Measurements from ENCODE around the gene CCDC69.
A peak's percentile ranks its signal among the peaks of the same experiment; 100 is the strongest.
"Not testable (repeated sequence)": the region's sequence is repeated elsewhere in the genome, so short reads cannot be mapped to it uniquely, and the experiment has no call there.

The CCDC69 gene

GRCh38 chr5:151219789-151220188, 4.1 kb downstream of the CCDC69 start:
- DNase-seq: no peak

- no peak for DNase-seq
Observed at GRCh38 chr5:151219138-151219537, 4.8 kb downstream of the CCDC69 start.

- no peak for DNase-seq
Observed at GRCh38 chr5:151218177-151218576, 5.7 kb downstream of the CCDC69 start.

GRCh38 chr5:151216781-151217180, 7.1 kb downstream of the CCDC69 start:
- no peak for DNase-seq

- DNase-seq: no peak
Observed at GRCh38 chr5:151215546-151215880, 8.4 kb downstream of the CCDC69 start.

- peak; percentile 58 for DNase-seq
Observed at GRCh38 chr5:151214614-151215545, 9.0 kb downstream of the CCDC69 start.

GRCh38 chr5:151213803-151214613, 9.9 kb downstream of the CCDC69 start:
- DNase-seq: peak; percentile 96

- DNase-seq: peak; percentile 50
Observed at GRCh38 chr5:151212406-151212798, 11.5 kb downstream of the CCDC69 start.

- no peak for DNase-seq
Observed at GRCh38 chr5:151208481-151208914, 15.4 kb downstream of the CCDC69 start.

- no peak for DNase-seq
Observed at GRCh38 chr5:151205411-151205810, 18.5 kb downstream of the CCDC69 start.

- no peak for DNase-seq
Observed at GRCh38 chr5:151204051-151204450, 19.8 kb downstream of the CCDC69 start.

GRCh38 chr5:151202381-151203139, 21.3 kb downstream of the CCDC69 start:
- peak; percentile 84 for DNase-seq

GRCh38 chr5:151200913-151201595, 22.8 kb downstream of the CCDC69 start:
- DNase-seq: no peak

GRCh38 chr5:151199581-151200185, 24.2 kb downstream of the CCDC69 start:
- no peak for DNase-seq

- no peak for DNase-seq
Observed at GRCh38 chr5:151198861-151199260, 25.0 kb downstream of the CCDC69 start.

GRCh38 chr5:151197291-151197600, 26.6 kb downstream of the CCDC69 start:
- not testable (repeated sequence) for DNase-seq

- DNase-seq: no peak
Observed at GRCh38 chr5:151196556-151197290, 27.2 kb downstream of the CCDC69 start.

- no peak for DNase-seq
Observed at GRCh38 chr5:151195622-151196021, 28.3 kb downstream of the CCDC69 start.

- no peak for DNase-seq
Observed at GRCh38 chr5:151192626-151193025, 31.3 kb downstream of the CCDC69 start.

GRCh38 chr5:151191661-151192060, 32.2 kb downstream of the CCDC69 start:
- DNase-seq: no peak

GRCh38 chr5:151189151-151189550, 34.7 kb downstream of the CCDC69 start:
- no peak for DNase-seq

- DNase-seq: no peak
Observed at GRCh38 chr5:151186538-151186937, 37.4 kb downstream of the CCDC69 start.
